Activated CD8-positive, alpha-beta memory T cell treated with anti-CD3 and anti-CD28 coated beads, Interleukin-2, amount 50 U/mL, for 4 hours (primary cell): Measurements from ENCODE around the gene NCOA6.

Source experiments
- DNase-seq: peaks from one replicate; pipeline ENCODE4 v3.0.0-alpha.2; 2020

NCOA6 gene

DNA sequence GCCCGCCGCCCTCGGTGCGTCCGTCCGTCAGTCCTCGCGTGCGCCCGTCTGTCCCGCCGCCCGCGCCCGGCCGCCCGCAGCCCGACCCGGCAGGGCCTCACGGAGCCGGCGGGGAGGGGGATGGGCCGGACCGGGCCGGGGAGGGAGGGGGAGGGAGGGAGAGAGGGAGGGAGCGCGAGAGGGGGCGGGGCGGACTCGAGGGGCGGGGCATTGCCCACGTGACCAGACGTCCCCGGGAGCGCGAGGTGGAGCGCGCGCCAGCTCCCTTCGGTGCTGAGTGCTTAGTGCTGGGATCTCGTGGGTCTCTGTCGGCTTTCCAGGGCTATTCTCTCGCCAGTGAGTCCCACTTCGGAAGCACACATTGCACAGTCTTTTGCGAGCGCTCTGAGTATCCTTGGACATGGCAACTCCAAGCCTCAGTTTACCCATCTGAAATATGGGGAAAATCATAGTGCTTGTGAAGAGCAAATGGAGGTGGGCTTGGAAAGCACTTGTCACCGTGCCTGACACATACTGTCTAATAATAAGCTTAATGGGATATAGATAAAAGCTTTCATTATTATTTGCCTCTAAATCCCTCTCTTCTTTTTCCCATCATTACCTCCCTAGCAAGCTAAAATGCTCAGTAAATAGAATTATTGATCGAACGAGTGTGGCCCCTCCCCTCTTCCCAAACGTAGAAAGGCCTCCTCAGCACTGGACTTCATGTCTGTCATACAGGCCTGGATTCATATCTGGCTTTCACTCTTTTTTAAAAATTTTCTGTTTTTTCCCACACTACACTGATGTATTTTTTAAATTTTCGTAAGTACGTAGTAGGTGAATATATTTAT is at the start of gene NCOA6:
Gene NCOA6, minus strand, starts transcription at position 122 of the 833 bp plus-strand sequence. CDS start 43,296 bp downstream, outside the sequence.
- peak; percentile 87 for DNase-seq

DNA sequence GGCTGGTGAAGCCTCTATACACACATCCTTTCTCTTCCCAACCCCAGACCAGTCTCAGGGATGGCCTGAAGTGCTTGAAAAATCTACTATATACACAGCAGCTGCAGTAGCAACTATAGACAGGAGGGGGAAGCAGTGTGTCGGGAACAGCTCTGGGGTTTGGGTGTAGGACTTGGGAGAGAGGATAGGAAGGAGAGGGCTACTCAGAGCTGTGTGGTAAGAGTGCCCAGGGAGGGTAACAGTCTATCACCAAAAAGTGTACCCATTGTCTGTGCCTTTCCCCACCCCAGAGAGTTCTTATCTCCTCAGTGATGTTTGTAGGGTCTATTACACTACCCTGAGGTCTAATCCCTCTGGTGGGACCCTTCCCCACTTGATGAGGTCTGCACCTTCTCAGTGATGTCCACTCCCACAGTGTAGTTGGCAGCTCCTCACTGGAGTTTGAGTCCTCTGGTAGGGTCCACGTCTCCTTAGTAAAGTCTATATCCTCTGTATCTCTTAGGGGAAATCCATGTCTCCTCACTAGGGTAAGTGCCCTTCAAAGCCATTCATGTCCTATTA is 48.7 kb upstream of the NCOA6 start:
- peak; percentile 36 for DNase-seq

DNA sequence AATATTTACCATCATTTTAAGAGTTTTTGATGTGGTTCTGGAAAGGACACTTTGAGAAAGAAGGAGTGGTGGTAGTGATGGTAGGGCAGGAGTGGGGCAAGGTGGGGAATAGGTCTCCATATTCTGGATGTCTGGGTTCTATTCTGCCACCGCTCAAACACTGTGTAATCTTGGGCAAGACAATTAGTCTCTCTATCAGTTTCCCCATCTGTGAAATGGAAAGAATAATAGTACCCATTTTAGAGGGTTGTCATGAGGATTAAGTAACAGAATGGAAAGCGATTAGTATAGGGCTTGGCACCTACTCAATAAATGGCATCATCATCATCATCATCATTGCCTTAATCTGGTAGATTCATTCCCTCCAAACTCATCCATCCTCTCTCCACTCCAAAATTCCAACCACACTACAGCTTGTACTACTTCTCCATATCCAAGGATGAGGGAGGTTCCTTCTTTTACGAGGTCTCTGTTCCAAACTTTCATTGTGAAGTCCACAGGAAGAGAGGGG is 48.2 kb upstream of the NCOA6 start:
- DNase-seq, result no peak

DNA sequence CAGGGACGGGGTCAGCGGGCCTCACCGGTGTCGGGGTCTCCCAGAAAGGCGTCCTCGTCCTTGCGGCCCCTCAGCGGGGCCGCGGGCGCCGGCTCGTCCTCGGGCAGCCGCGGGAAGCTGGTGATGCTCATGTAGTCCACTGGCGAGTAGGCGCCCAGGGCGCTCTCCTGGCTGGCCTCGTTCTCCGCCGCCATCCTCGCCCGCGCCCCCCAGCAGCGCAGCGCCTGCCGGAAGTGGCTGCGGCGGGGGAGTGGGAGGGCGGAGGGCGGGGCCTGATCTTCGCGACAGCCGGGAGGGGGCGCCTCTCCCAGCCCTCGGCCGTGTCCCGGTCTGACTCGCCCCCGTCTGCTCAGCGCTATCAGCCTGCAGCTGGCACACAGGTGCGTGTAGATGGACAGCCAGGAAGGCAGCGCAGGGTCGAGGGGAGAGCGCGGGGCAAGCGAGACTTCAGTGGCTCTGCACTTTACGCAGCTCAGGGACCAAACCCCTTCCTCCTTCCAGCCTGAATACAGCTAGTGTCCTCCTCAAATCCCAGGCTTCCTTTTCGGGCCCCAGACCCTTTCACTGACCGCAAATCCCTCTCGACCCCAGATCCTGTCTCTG is 47.3 kb upstream of the NCOA6 start, which contains the start of gene GGT7:
Gene GGT7, minus strand, starts transcription at position 235 of the 603 bp plus-strand sequence. Its CDS starts 41 bp downstream, at position 194.
- DNase-seq, result peak; percentile 90

DNA sequence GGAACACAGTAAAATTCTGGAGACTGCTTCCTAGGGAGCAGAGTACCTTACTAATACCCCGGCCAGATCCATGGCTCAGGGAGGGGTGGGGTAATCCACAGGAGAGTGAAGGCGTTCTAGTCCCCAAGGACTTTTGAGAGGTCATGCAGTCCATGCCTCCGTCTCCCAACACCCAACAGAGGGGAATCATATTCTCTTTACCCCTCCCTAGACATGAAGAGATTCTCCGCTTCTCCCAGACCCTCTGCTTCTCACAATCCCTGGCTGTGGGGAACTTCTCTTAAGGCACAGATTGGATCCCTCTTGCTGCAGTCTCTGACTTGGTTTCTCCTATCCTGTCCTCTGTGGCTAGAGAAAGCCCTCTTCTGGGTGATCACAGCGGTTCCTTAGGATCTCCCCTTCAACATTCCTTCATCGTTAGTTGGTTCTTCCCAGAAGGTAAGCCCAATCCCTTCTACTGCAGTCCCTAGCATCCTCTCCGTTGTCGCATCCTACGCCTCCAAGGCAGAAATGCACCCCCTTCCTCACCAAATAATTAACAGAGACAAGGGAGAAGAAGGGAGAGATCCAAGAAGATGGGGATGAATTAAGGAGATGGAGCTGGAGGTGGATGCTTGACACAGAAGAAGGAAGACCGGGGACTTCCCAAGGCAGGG is 46.6 kb upstream of the NCOA6 start:
- DNase-seq, result no peak

DNA sequence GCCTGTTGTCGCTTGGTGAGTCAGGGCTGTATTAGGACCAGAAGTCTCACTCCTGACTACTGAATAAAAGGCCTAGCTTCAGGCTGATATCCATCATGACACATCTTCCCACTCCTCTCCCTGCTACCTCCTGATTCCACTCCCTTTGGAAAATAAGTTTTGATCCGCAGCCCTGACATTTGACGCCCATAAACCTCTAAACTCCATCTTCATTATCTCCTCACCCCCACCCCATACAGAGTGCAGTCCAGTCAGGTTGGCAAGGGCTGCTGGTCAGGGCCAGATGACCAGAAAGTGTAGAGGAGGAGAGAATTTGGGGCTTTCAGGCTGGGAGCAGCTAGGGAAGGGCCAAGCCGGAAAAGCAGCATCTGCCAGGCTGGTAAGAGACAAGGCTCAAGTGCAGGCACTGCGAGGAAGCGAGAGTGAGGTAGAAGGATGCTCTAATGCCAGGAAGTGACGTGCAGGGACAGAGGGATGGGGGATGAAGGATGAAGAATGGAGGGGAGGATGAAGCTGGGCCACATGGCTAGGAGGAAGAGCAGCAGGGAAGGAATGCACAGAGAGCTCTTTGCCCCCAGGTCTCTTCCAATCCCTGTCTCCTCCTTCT is 46.0 kb upstream of the NCOA6 start:
- DNase-seq, result no peak

DNA sequence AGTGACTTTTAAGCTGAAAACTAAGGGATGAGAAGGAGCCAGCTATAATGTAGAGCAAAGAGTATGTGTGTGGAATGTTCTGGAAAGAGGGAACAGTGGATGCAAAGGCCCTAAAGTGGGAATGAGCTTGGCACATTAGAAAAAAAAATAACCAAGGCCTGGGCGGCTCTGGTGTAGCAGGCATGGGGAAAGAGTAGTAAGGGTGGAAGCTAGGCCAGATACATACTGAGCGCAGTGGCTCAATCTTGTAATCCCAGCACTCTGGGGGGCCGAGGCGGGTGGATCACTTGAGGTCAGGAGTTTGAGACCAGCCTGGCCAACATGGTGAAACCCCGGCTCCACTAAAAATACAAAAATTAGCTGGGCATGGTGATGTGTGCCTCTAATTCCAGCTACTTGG is 38.8 kb upstream of the NCOA6 start:
- DNase-seq, result no peak

DNA sequence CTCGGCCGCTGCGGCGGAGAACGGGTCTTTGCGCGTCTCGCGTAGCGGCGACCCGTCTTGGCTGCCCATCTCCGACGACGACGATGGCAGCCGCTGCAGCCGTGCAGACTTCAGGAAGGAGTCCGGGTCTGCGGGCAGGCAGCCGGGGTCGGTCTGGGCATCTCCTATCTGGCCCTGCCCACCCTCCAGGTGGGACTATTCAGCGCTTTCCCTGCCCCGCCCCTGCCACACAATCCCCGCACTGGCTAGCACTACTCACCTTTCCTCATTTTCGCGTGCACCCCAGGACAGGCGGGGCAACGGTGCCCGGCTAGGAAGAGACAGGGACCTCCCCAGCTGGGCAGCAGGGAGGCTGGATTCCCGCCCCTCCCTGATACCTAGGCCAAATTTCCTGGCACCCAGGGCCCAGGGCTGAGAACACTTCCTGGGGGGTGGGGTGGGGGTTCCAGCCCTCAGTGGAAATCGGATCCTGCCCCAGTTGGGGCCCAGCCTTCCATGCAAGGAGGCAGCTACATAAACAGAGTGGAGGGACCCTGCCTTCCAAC is 38.0 kb upstream of the NCOA6 start:
- DNase-seq, result no peak

DNA sequence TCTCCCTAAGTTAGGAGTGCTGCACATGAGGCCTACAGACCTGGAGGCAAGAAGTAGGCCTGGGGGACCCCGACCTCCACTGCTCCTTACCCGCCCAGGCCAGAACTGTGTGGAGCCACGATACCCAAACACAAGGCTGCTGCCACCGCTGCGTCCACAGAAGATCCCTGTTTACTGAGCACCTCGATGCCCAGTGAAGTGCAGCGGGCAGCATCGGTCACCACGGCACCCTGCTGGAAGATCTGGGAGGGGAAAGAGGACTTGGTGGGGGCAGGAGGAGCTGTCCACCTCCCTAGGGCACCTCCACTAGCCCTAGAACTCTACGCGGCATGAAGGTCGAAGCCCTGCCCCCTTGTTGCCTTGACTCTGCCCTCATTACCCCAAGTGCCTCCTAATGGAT is 37.3 kb upstream of the NCOA6 start:
- no peak for DNase-seq

DNA sequence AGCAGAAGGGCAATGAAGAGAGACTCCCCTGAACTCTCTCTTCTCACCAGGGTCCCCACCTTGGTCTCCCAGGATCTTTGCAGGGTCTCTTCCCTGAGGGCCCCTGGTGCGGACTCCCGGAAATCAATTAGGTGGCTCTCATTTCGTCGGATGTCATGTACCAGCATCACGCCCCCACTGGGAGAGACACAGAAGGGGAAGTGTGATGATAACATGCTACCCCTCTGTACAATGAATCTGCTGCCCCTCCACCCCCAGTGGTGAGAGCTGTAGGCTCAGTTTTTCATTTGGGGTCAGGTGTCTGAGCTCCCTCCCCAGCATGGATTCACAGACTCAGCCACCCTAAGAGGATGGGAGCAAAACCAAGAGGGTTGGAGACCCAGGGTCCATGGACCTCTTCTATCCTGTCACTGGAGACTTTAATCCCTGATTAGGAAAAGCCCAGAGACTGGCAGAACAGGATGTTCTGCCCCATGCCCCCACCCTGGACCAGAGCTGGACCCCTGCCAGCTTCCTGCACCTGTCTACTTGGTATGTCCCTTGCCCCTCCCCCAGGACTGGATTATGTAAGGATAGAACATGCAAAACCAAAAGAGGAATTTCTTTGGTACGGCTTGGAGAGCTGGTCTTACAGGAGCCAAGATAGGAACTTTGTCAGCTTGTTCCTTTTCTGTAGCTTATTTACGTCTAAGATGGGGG is 36.1 kb upstream of the NCOA6 start:
- no peak for DNase-seq

DNA sequence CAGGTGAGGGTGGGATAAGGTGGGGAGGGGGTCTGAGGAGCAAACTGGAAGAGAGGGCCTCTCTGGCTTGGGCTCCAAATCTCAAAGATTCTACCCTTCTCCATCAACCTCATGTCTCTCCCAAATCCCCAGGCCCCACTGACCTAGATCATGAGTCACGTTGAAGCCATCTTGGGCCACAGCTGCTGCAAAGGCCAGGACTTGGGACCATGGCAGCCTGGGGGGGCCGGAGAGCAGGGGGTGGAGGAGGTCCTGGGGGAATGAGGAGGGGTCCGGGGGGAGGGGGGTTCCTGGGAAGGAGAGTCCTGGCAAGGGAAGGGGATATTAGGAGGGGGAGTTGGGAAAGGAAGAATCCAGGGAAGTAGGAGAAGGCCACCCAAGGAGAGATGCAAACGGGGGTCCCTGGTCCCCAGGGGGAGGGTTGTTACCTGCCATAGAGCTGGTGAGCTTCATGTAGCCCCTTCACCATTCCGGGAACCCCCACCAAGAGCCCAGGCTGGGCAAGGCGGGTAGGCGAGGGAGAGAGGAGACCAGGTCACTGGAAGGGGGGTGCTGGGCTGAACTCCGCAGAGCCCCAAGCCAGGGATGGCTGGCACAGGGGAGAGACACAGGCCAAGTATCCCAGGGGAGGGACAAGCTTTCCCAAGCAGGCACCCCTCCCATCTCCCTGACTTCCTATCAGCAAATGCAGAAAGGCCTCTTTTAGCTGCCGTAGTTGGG is 34.5 kb upstream of the NCOA6 start:
- no peak for DNase-seq

DNA sequence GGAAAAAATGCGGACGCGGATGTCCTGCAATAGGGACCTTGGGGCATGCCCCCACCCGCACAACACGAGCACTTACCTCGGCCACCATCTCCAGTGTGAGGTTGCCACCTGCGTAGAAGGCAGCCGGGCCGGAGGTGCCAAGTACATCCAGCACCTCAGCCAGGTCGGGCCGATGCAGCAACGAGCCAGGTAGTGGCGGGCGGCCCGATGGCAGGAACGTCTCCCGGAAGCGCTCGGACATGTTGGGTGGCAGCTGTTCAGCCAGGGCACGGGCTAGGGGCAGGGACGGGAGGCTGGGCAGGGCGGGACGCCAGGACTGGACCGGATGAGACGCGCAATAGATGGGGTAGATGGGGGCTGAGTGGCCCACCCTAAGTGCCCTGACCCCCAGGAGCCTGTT is 33.9 kb upstream of the NCOA6 start:
- DNase-seq, result no peak

DNA sequence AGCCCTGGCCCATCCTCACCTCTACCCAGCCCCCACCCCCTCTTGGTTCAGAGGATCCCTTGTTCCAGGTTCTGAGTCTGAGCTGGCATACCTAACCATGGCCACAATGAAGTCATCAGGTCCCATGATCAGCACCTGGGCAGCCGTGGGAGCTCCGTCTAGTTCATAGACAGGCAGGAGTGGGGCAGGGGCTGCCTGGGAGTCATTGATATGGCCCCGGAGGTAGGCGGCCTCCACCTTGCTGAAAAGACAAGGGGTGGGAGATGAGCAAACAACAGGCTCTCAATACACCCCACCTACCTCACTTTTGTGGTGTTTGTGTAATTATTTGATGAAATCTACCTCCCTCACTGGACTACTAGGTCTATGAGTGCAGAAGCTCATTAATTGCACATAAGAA is 26.8 kb upstream of the NCOA6 start:
- no peak for DNase-seq

DNA sequence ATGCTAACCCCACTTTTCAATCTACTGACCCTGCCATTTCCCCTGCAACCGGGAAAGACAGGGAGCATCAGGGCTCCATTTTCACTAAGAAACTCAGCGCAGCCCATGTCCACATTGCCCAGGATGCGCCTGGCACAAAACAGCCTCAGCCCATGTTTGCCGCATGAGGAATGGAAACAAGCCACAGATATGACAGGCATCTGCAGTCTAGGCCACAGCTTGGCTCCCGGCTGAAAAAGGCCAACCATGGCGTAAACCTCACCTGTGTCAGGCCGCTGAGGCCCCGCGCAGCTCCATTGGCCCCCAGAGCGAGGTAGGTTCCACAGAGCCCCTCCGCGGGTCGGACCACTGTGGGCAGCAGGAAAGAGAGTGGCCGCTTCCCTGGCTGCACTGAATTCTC is 25.5 kb upstream of the NCOA6 start:
- DNase-seq, result no peak

DNA sequence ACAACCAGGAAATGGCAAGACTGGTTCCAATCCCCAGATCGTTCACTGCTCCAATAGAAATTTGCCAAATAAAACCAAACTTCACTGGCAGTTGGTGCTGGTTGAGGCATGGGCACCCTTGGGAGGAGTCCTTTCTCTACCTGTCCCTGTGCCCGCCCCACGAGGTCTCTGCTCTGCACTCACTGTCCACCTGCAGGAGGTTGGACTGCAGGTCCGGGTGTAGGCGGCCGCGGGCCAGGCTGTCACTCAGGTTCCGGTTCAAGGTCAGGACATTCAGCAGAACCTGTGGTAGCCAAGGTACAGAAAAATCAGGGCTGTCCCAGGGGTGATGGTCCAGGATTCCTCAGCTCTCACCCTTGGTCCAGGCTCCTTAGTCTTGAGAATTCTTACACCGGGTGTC is 24.3 kb upstream of the NCOA6 start:
- no peak for DNase-seq

DNA sequence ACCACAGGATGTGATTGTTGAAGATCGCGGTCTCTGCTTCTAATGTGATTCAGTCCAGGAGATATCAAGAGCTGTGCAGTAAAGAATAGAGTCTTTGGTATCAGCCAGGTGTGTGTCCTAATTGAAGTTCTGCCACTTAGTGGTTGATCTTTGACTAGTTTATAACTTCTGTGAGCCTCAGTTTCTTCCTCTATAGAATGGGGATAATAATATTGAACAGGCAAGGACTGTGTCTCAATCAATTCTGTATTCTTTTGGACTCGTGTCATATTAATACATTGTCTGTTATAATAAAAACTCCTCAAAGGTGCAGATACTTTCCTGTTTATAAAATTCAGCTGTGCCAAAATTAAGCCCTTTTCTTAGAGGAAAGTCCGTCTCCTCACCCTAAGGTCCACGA is 23.1 kb upstream of the NCOA6 start:
- no peak for DNase-seq

DNA sequence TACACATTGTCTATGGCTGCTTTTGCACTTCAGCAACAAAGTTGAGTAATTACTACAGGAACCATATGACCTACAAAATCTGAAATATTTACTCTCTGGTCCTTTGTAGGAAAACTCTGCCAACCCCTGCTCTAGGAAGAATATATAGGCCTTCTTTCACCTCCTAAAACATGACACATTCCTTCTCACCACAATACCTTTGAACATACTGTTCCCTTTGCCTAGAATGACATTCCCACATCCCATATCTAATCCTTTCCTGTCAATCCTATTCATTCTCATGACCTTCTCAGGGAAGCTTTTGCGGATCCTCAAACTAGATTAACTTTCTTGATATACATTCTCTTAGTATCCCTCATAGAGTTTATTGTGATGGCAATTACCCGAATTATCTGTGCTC is 18.0 kb upstream of the NCOA6 start:
- DNase-seq, result no peak

DNA sequence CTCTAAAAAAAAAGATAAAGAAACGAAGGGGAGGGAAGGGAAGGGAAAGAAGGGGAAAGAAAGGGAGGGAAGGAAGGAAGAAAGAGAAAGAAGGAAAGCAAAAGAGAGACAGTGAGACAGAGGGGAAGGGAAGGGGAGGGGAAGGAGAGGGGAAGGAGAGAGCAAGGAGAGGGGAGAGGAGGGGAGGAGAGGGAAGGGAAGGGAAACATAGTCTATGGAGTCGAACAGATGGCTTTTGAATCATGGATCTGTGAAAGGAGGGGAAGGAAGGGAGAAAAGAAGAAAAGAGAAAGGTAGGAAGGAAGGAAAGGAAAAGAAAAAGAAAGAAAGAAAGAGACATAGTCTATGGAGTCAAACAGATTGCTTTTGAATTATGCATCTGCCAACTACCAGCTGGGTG is 16.7 kb upstream of the NCOA6 start:
- DNase-seq, result no peak

DNA sequence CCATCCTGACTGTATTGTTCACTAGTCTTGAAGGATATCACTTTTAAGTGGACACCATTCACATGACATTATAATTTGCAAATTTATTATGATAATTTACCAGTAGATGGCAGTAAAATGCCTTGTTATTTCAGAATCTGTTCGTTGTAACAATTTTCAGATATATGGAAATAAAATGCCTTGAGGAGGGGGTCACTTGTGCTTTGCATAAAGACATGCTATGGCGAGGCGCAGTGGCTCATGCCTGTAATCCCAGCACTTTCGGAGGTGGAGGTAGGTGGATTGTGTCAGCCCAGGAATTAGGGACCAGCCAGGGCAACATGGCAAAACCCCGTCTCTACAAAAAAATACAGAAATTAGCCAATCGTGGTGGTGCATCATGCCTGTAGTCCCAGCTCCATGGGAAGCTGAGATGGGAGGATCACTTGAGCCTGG is 9.0 kb upstream of the NCOA6 start:
- DNase-seq, result no peak

DNA sequence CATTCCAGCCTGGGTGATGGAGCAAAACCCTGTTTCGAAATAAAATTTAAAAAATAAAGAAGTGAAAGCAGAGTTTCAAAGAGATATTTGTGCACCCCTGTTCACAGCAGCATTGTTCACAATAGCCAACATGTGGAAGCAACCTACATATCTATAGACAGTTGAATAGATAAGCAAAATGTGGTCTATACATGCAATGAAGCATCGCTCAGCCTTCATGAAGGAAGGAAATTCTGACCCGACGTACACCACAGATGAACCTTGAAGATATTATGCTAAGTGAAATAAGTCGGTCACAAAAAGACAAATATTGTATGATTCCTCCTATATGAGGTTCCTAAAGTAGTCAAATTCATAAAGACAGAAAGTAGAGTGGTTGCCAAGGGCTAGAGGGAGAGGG is 6.5 kb upstream of the NCOA6 start:
- no peak for DNase-seq

DNA sequence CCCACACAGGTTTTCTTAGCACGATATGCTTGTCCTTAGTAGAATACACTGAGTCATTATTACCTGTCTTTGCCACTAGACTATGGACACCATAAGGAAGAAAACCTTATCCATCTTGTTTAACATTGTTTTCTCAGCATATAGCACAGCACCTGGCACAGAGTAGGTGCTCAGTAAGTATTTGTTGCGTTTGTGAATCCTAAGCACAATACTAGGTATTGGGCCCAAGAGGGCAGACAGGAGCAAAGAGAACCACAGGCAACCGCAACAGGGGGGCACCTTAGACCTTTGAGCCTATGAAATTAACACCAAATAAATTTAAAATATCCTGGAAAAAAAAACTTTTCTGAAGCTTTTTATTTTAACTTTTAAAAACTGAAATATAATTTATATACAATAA is 3.7 kb upstream of the NCOA6 start:
- no peak for DNase-seq
